ENCODE measurements around the gene APPL1. TPM values are rescaled to one million over a fixed set of nuclear protein-coding genes. Genes with fewer than 3 reads are reported as not detected.
A peak's percentile ranks its signal among the peaks of the same experiment; 100 is the strongest.

Gene APPL1
- total and polyA plus RNA-seq, 9 donors: 27.5 to 60.3 (median 37.2) TPM

DNA sequence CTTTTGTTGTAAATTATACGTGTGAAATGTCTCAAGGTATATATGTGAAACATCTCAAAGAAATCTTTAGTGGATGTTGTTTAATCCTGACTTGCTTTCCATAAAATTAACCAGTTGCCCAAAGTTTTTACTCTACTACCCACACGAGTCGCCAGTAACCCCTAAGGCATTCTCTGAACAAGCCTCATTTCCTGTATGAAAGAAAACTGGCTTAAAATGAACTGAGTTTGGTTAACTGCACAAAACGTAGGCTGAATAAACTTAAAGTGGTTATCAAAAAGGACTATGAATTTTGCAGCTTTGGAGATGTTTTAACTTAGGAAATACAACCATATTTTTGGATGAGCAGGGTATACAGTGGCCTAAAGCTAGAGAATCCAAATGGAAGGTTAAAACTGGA lies 2.7 kb upstream of the APPL1 start:
- Histone ChIP-seq H3K4me3 (ENCODE audit: low read length) (no peak overlapping the region), H3K9me3 (replicated peaks; ENCODE audit: control insufficient read depth, low read depth, low read length) (no peaks in the 10 kb centered on the region), H3K4me1 (ENCODE audit: control insufficient read depth, insufficient read depth, low read length) (peaks cover 6% of the 10 kb centered on the region), H3K27ac (ENCODE audit: low read length) (no peak overlapping the region), H3K27me3 (ENCODE audit: control insufficient read depth, insufficient read depth, low read length) (no peaks in the 10 kb centered on the region), H3K36me3 (ENCODE audit: control insufficient read depth, insufficient read depth, low read length) (no peaks in the 10 kb centered on the region)
- no peak for DNase-seq
- WGBS (ENCODE audit: insufficient coverage): no CpG with 5 or more reads among the region's 4 CpGs

DNA sequence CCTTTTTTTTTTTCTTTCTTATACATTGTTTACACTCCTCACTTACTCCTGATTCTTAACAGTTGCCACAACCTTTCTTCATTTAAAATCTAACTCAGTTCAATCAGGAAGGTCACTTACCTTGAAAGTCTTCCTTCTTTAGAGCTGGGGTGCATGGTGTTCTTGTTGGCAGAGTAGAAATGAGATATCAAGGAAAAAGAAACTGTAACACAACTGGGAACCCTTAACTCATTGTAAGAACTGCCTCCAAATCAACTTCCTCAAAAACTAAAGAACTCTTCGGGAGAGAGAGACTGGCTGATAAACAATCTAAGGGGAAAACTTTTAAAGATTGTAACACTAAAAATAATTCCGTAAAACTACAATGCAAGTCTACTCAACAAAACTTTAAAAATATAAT lies 1.4 kb upstream of the APPL1 start:
- no peaks in the 10 kb centered on the region for H3K27me3 ChIP-seq (ENCODE audit: control insufficient read depth, insufficient read depth, low read length)
- no peak overlapping the region for H3K27ac ChIP-seq (ENCODE audit: low read length)
- no peaks in the 10 kb centered on the region for H3K9me3 ChIP-seq (replicated peaks; ENCODE audit: control insufficient read depth, low read depth, low read length)
- H3K4me3 ChIP-seq (ENCODE audit: low read length): no peak overlapping the region
- no CpG with 5 or more reads among the region's 2 CpGs for WGBS (ENCODE audit: insufficient coverage)
- no peaks in the 10 kb centered on the region for H3K36me3 ChIP-seq (ENCODE audit: control insufficient read depth, insufficient read depth, low read length)
- H3K4me1 ChIP-seq (ENCODE audit: control insufficient read depth, insufficient read depth, low read length): peaks cover 6% of the 10 kb centered on the region
- no peak for DNase-seq

DNA sequence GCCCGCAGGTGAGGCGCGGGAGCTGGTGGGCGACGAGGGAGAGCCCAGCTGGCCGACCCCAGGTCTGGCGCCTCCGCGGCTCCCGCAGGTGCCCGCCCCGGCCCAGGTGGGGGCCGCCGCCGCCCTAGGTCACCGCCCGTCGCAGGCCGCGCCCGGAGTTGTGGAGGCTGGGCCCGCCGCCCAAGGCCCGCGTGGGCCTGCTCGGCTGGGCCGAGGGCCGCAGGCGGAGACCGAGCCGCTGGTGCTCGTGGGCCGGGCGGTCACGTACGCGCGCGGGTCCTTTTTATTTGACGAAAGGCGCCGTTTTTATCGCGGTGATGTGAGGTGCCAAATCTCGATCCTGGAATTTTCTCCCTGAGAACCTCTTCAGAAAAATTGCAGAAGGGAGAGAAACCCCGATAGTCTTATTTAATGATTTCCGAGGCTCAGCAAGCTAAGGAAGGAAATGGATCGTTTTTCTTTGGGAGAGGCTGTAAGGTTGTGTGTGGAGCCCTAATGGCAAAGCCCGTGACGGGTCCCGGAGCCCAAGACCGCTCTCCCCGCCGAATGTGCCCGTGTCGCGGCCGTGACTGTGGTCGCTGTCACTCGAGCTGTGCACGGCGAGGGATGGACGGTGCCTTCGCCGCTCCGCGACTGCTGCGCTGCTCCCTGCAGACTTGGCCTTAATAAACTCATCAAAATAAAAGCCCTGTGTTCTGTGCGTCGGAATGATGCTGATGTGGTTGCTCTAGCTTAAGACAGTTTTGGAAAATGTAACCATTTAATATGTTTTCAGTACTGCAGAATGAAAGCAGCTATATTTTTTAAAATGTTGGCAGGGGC lies 612 bp downstream of the APPL1 start:
- Histone ChIP-seq H3K27me3 (ENCODE audit: control insufficient read depth, insufficient read depth, low read length) (no peaks in the 10 kb centered on the region), H3K4me1 (ENCODE audit: control insufficient read depth, insufficient read depth, low read length) (peaks cover 6% of the 10 kb centered on the region), H3K27ac (ENCODE audit: low read length) (peak overlapping the region; percentile 98), H3K36me3 (ENCODE audit: control insufficient read depth, insufficient read depth, low read length) (peaks cover 3% of the 10 kb centered on the region), H3K9me3 (replicated peaks; ENCODE audit: control insufficient read depth, low read depth, low read length) (no peaks in the 10 kb centered on the region), H3K4me3 (ENCODE audit: low read length) (peak overlapping the region; percentile 91)
- DNase-seq: peak; percentile 89
- under 1% methylated on average over 66 of the region's 70 CpGs for WGBS (ENCODE audit: insufficient coverage)

DNA sequence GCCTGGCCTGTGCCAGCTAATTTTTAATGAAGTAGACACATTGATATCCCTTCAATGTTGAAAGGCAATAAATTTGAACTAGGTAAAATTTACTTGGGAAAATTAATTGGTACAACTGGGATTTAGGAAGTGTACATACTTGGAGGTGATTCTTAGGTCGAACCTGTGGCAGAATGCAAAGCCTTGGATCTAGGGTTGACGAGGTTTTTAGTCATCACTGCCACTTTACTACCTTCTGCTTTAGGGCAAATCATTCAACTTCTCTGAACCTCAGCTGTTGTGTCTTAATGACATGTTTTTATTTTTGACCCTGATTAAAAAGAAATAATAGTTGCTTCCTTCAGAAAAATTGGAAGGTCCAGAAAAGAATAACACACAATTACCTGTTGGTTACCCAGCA lies 2.5 kb downstream of the APPL1 start:
- DNase-seq: no peak
- WGBS (ENCODE audit: insufficient coverage): no CpG with 5 or more reads among the region's 2 CpGs
- no peaks in the 10 kb centered on the region for H3K27me3 ChIP-seq (ENCODE audit: control insufficient read depth, insufficient read depth, low read length)
- no peak overlapping the region for H3K27ac ChIP-seq (ENCODE audit: low read length)
- no peaks in the 10 kb centered on the region for H3K9me3 ChIP-seq (replicated peaks; ENCODE audit: control insufficient read depth, low read depth, low read length)
- H3K36me3 ChIP-seq (ENCODE audit: control insufficient read depth, insufficient read depth, low read length): peaks cover 3% of the 10 kb centered on the region
- no peak overlapping the region for H3K4me3 ChIP-seq (ENCODE audit: low read length)
- peaks cover 6% of the 10 kb centered on the region for H3K4me1 ChIP-seq (ENCODE audit: control insufficient read depth, insufficient read depth, low read length)

DNA sequence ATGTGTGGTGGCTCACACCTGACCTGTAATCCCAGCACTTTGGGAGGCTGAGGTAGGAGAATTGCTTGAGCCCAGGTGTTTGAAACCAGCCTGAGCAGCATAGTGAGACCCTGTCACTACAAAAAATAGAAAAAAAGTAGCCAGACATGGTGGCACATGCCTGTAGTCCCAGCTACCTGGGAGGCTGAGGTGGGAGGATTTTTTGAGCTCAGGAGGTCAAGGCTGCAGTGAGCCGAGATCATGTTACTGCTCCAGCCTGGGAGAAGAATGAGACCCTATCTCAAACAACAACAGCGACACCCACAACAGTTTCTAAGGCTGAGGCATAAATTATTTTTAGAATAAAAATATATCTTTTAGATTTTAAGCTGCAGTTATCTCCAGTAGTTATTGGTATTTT lies 6.3 kb downstream of the APPL1 start:
- no peaks in the 10 kb centered on the region for H3K27me3 ChIP-seq (ENCODE audit: control insufficient read depth, insufficient read depth, low read length)
- no CpG with 5 or more reads among the region's 2 CpGs for WGBS (ENCODE audit: insufficient coverage)
- no peak overlapping the region for H3K27ac ChIP-seq (ENCODE audit: low read length)

DNA sequence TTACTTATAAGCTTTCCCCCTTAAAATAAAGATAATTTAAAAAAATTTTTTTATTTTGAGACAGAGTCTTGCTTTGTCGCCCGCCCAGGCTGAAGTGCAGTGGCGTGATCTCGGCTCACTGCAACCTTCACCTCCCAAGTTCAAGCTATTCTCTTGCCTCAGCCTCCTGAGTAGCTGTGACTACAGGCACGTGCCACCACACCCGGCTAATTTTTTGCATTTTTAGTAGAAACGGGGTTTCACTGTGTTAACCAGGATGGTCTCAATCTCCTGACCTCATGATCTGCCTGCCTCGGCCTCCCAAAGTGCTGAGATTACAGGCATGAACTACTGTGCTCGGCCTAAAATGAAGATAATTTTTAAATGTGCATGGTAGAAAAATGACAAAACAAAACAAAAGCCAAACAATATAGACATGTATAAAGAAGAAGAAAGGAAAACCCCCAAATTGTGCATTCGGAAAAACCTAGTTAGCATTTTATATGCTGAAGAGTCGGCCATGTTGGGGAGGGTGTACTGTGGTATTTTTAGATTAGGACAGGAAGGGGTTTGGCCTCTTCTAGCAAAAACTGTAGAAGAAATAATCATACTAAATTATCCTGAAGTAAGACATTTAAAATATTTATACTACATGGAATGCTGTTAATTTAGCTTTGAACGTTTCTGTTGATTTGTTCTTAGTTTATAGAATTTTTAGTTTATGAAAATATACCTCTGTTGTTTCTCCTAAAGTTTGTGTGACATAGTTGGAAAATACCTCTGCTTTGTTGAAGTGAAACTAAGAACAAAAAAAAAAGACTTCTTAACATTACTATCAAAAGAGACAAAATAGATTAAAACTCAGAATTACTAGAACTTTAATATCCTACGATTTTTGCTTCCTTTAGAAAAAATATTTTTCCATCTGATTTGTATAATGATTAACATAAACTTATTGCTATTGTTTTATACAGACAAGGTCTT lies 7.4 kb downstream of the APPL1 start:
- H3K4me1 ChIP-seq (ENCODE audit: control insufficient read depth, insufficient read depth, low read length): no peaks in the 10 kb centered on the region
- no peak overlapping the region for H3K27ac ChIP-seq (ENCODE audit: low read length)
- 94% methylated on average over 5 of the region's 13 CpGs for WGBS (ENCODE audit: insufficient coverage)
- DNase-seq: no peak
- no peak overlapping the region for H3K4me3 ChIP-seq (ENCODE audit: low read length)
- no peaks in the 10 kb centered on the region for H3K27me3 ChIP-seq (ENCODE audit: control insufficient read depth, insufficient read depth, low read length)
- H3K36me3 ChIP-seq (ENCODE audit: control insufficient read depth, insufficient read depth, low read length): peaks cover 12% of the 10 kb centered on the region
- H3K9me3 ChIP-seq (replicated peaks; ENCODE audit: control insufficient read depth, low read depth, low read length): no peaks in the 10 kb centered on the region

More for the DNA sequence above, 6.3 kb downstream of the APPL1 start:
- Histone ChIP-seq H3K4me1 (ENCODE audit: control insufficient read depth, insufficient read depth, low read length) (peaks cover 2% of the 10 kb centered on the region), H3K36me3 (ENCODE audit: control insufficient read depth, insufficient read depth, low read length) (peaks cover 8% of the 10 kb centered on the region), H3K9me3 (replicated peaks; ENCODE audit: control insufficient read depth, low read depth, low read length) (no peaks in the 10 kb centered on the region), H3K4me3 (ENCODE audit: low read length) (no peak overlapping the region)
- DNase-seq: no peak

DNA sequence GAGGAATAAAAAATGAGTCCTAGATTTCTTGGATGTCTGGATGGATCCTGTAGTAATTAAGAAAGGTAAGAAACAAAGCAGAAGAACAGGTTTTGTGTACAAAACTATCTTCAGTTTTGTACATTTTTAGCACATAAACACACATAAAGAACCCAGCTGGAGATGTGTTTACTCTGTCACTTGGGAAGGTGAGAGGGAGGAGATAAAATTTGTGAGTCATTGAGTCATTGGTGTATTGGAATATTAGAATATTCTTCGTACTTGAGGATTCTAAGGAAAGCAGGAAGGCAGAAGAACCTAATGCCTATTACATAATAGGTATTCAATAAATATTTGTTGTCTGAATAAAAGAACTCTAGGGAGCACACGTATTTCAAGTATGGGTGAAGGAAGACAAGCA lies 17.4 kb downstream of the APPL1 start:
- no peaks in the 10 kb centered on the region for H3K27me3 ChIP-seq (ENCODE audit: control insufficient read depth, insufficient read depth, low read length)
- H3K9me3 ChIP-seq (replicated peaks; ENCODE audit: control insufficient read depth, low read depth, low read length): no peaks in the 10 kb centered on the region
- peaks cover 45% of the 10 kb centered on the region for H3K36me3 ChIP-seq (ENCODE audit: control insufficient read depth, insufficient read depth, low read length)
- whole genome bisulfite sequencing (ENCODE audit: insufficient coverage): no CpG with 5 or more reads among the region's 2 CpGs
- H3K27ac ChIP-seq (ENCODE audit: low read length): no peak overlapping the region
- no peaks in the 10 kb centered on the region for H3K4me1 ChIP-seq (ENCODE audit: control insufficient read depth, insufficient read depth, low read length)
- DNase-seq: no peak
- no peak overlapping the region for H3K4me3 ChIP-seq (ENCODE audit: low read length)

DNA sequence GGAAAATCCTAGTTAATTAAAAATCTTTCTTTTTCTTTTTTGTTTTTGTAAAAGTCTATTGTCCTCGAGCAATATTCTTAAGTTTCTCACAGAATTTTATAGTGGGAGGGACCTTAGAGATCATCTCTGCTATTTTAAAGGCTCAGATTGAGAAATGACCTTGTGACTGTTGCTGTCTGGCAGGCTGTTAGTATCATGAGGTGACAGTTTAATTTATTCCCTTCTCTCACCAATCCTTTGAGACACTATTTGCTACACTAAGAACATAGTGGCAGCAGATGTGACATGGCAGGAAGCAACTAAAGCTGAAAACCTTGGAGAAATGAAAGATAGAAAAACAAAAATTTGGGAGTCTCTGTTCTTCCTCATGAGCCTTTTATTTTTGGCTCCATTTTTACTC lies 24.9 kb downstream of the APPL1 start:
- Histone ChIP-seq H3K4me1 (ENCODE audit: control insufficient read depth, insufficient read depth, low read length) (no peaks in the 10 kb centered on the region), H3K9me3 (replicated peaks; ENCODE audit: control insufficient read depth, low read depth, low read length) (no peaks in the 10 kb centered on the region), H3K27ac (ENCODE audit: low read length) (no peak overlapping the region), H3K36me3 (ENCODE audit: control insufficient read depth, insufficient read depth, low read length) (peaks cover 21% of the 10 kb centered on the region), H3K27me3 (ENCODE audit: control insufficient read depth, insufficient read depth, low read length) (no peaks in the 10 kb centered on the region), H3K4me3 (ENCODE audit: low read length) (no peak overlapping the region)
- no CpG with 5 or more reads among the region's 1 CpG for WGBS (ENCODE audit: insufficient coverage)
- no peak for DNase-seq

DNA sequence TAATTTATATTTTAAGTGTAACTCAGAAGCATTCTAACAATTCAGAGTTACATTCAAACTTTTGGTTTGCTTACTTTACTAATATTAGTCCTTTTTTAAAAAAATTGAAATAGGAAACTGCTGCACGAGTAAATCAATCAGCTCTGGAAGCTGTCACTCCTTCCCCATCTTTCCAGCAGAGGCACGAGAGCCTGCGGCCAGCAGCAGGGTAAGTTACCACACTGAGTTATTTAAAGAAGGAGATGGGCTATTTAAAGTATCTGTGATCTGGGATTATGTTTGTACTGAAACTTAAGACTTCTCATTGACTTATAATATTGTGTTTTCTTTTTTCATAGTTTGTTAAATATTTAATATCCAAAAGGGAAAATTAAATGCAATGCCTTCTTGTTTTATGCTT lies 29.3 kb downstream of the APPL1 start:
- no peak for DNase-seq
- Histone ChIP-seq H3K4me3 (ENCODE audit: low read length) (no peak overlapping the region), H3K27ac (ENCODE audit: low read length) (no peak overlapping the region), H3K4me1 (ENCODE audit: control insufficient read depth, insufficient read depth, low read length) (no peaks in the 10 kb centered on the region), H3K36me3 (ENCODE audit: control insufficient read depth, insufficient read depth, low read length) (peaks cover 24% of the 10 kb centered on the region), H3K9me3 (replicated peaks; ENCODE audit: control insufficient read depth, low read depth, low read length) (no peaks in the 10 kb centered on the region), H3K27me3 (ENCODE audit: control insufficient read depth, insufficient read depth, low read length) (no peaks in the 10 kb centered on the region)
- no CpG with 5 or more reads among the region's 3 CpGs for WGBS (ENCODE audit: insufficient coverage)

DNA sequence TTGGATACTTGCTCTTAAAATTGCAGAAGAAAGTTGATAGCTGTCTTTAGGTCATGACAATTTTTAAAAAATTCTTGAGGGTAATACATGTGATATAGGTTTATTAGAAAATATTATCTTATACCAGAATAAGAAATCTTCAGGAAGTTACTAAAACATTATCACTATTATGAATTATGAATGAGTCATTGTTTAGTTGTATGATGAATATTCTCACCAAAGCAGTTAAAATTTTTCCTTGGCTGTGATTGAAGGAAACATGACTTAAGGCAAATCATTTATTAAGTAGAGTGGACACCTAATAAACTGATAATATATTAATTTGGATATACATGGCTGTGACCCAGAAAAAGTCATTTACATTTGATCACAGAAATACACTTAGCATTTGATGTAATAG lies 30.1 kb downstream of the APPL1 start:
- Histone ChIP-seq H3K4me3 (ENCODE audit: low read length) (no peak overlapping the region), H3K4me1 (ENCODE audit: control insufficient read depth, insufficient read depth, low read length) (no peaks in the 10 kb centered on the region), H3K36me3 (ENCODE audit: control insufficient read depth, insufficient read depth, low read length) (peaks cover 24% of the 10 kb centered on the region), H3K27ac (ENCODE audit: low read length) (no peak overlapping the region), H3K9me3 (replicated peaks; ENCODE audit: control insufficient read depth, low read depth, low read length) (no peaks in the 10 kb centered on the region), H3K27me3 (ENCODE audit: control insufficient read depth, insufficient read depth, low read length) (no peaks in the 10 kb centered on the region)
- DNase-seq: no peak
